H1 (cell line): ENCODE data around the gene MRPL32. TPM values are rescaled to one million over a fixed set of nuclear protein-coding genes. Genes with fewer than 3 reads are reported as not detected.

ENCODE experiments used
- CTCF ChIA-PET: fragments of 300-600 bp; sonication (Branson Sonifier 250); formaldehyde crosslinking; loops from one replicate; lab custom pipeline; 2021; ENCODE audit not compliant: partially characterized antibody; lab: Charles Lee
- POLR2A ChIA-PET: fragments of 300-600 bp; sonication (Branson Sonifier 250); formaldehyde crosslinking; loops from one replicate; lab custom pipeline; 2021; ENCODE audit warnings: inconsistent platforms; ENCODE audit not compliant: partially characterized antibody; lab: Charles Lee
- DNase-seq, 2 experiments: peaks; one replicate each; pipeline versions ENCODE4 v3.0.0 to v3.0.0-alpha.2; 2010 to 2022; ENCODE audit warnings: low spot score in 2 of 2, low read depth in 1 of 2, mixed read lengths in 1 of 2
- FAIRE-seq: peaks from 2 replicates; lab custom pipeline; 2011; peaks lifted over from hg19 to GRCh38; lab: Jason Lieb, UNC
- H2AFZ ChIP-seq: 2 replicates; pipeline ENCODE4 v1.8.1; 2012; ENCODE audit warnings: low read length, inconsistent platforms
- H2AK5ac ChIP-seq: 2 replicates; pipeline ENCODE4 v1.6.1; 2013; ENCODE audit warnings: low read depth, low read length
- H2BK120ac ChIP-seq: replicated peaks from 2 replicates; pipeline ENCODE3; 2013; ENCODE audit warnings: low read depth, low read length, inconsistent platforms
- H2BK12ac ChIP-seq: 2 replicates; pipeline ENCODE4 v1.6.1; 2013; ENCODE audit warnings: low read depth, low read length
- H2BK15ac ChIP-seq: 2 replicates; pipeline ENCODE4 v1.6.1; 2013; ENCODE audit warnings: low read length
- H2BK20ac ChIP-seq: 2 replicates; pipeline ENCODE4 v1.6.1; 2013; ENCODE audit warnings: low read length
- H2BK5ac ChIP-seq: 2 replicates; pipeline ENCODE4 v1.6.1; 2013; ENCODE audit warnings: low read depth, low read length
- H3K14ac ChIP-seq: 2 replicates; pipeline ENCODE4 v1.6.1; 2013; ENCODE audit warnings: inconsistent platforms; ENCODE audit not compliant: insufficient read length
- H3K18ac ChIP-seq: 2 replicates; pipeline ENCODE4 v1.6.1; 2013; ENCODE audit warnings: low read length; ENCODE audit errors: extremely low read depth
- H3K23ac ChIP-seq: 2 replicates; pipeline ENCODE4 v1.6.1; 2013; ENCODE audit warnings: inconsistent platforms; ENCODE audit not compliant: insufficient read length
- H3K23me2 ChIP-seq: 2 replicates; pipeline ENCODE4 v1.6.1; 2013; ENCODE audit warnings: low read depth, low read length
- H3K27ac ChIP-seq: 2 replicates; pipeline ENCODE4 v1.6.1; 2011; ENCODE audit warnings: low read depth, low read length, inconsistent platforms
- H3K27me3 ChIP-seq, 4 experiments: replicated peaks in 1 of 4; 1 replicate in 1 of 4; 2 replicates in 3 of 4; pipeline versions ENCODE4 v1.6.1 to v1.8.1; 2011 to 2013; ENCODE audit warnings: low read length in 3 of 4, mild to moderate bottlenecking in 3 of 4, inconsistent platforms in 2 of 4, mixed read lengths in 2 of 4, moderate library complexity in 1 of 4; ENCODE audit not compliant: control insufficient read depth in 3 of 4, insufficient read depth in 3 of 4; ENCODE audit errors: extremely low read depth in 1 of 4
- H3K36me3 ChIP-seq, 4 experiments: 2 replicates each; pipeline versions ENCODE4 v1.6.1 to v1.8.1; 2011 to 2013; ENCODE audit warnings: mild to moderate bottlenecking in 4 of 4, low read length in 3 of 4, moderate library complexity in 2 of 4, control low read depth in 1 of 4, inconsistent platforms in 1 of 4; ENCODE audit not compliant: insufficient read depth in 4 of 4, control insufficient read depth in 2 of 4
- H3K4ac ChIP-seq: replicated peaks from 2 replicates; pipeline ENCODE3; 2013; ENCODE audit warnings: low read length, low read depth, mixed read lengths, inconsistent platforms; ENCODE audit not compliant: insufficient read length
- H3K4me1 ChIP-seq, 4 experiments: replicated peaks in 1 of 4; 1 replicate in 1 of 4; 2 replicates in 3 of 4; pipeline versions ENCODE4 v1.6.1 to v1.8.1; 2011 to 2013; ENCODE audit warnings: low read length in 3 of 4, inconsistent platforms in 2 of 4, mixed read lengths in 1 of 4; ENCODE audit not compliant: insufficient read depth in 4 of 4, control insufficient read depth in 3 of 4
- H3K4me2 ChIP-seq, 2 experiments: 2 replicates each; pipeline versions ENCODE4 v1.6.1 to v1.8.1; 2011 to 2013; ENCODE audit warnings: low read depth in 2 of 2, low read length in 2 of 2, control low read depth in 1 of 2, inconsistent platforms in 1 of 2, mild to moderate bottlenecking in 1 of 2; ENCODE audit not compliant: insufficient read depth in 1 of 2
- H3K4me3 ChIP-seq, 4 experiments: fragments of 200-600, 300-600 bp in 1 of 4; sonication (generic), shearing (Covaris generic), sonication (Bioruptor Twin) in 1 of 4; 2 replicates each; pipeline versions ENCODE4 v1.5.1 to v1.8.1; 2011 to 2016; ENCODE audit warnings: low read length in 4 of 4, low read depth in 3 of 4, control low read depth in 2 of 4, inconsistent platforms in 2 of 4, mild to moderate bottlenecking in 2 of 4, mixed read lengths in 1 of 4, moderate library complexity in 1 of 4; ENCODE audit not compliant: insufficient read depth in 2 of 4; ENCODE audit errors: extremely low read depth in 1 of 4
- H3K56ac ChIP-seq: replicated peaks from 2 replicates; pipeline ENCODE3; 2013; ENCODE audit warnings: low read depth, mild to moderate bottlenecking, mixed read lengths, low read length, inconsistent platforms; ENCODE audit not compliant: insufficient read length
- H3K79me1 ChIP-seq: 2 replicates; pipeline ENCODE4 v1.6.1; 2013; ENCODE audit warnings: low read depth, low read length, control low read depth
- H3K79me2 ChIP-seq, 2 experiments: 2 replicates each; pipeline versions ENCODE4 v1.6.1 to v1.8.1; 2012 to 2013; ENCODE audit warnings: low read length in 2 of 2, mild to moderate bottlenecking in 2 of 2, inconsistent platforms in 1 of 2; ENCODE audit not compliant: insufficient read depth in 2 of 2, control insufficient read depth in 1 of 2
- H3K9ac ChIP-seq, 4 experiments: replicated peaks in 1 of 4; 1 replicate in 1 of 4; 2 replicates in 3 of 4; pipeline versions ENCODE4 v1.6.1 to v1.8.1; 2011 to 2013; ENCODE audit warnings: low read depth in 3 of 4, low read length in 3 of 4, control low read depth in 2 of 4, mild to moderate bottlenecking in 2 of 4, moderate library complexity in 2 of 4, inconsistent platforms in 1 of 4; ENCODE audit errors: extremely low read depth in 1 of 4
- H3K9me3 ChIP-seq, 2 experiments: 2 replicates each; pipeline versions ENCODE4 v1.6.1 to v1.8.1; 2012 to 2013; ENCODE audit warnings: mild to moderate bottlenecking in 2 of 2, moderate library complexity in 2 of 2, control low read depth in 1 of 2, inconsistent platforms in 1 of 2, low read depth in 1 of 2, low read length in 1 of 2, mixed read lengths in 1 of 2; ENCODE audit not compliant: insufficient read depth in 2 of 2
- H4K20me1 ChIP-seq, 2 experiments: replicated peaks in 1 of 2; 2 replicates each; pipeline versions ENCODE3 to v1.8.1; 2011 to 2013; ENCODE audit warnings: inconsistent platforms in 2 of 2, low read length in 2 of 2, mild to moderate bottlenecking in 1 of 2; ENCODE audit not compliant: insufficient read depth in 2 of 2, control insufficient read depth in 1 of 2
- H4K5ac ChIP-seq: 2 replicates; pipeline ENCODE4 v1.6.1; 2013; ENCODE audit warnings: low read length, low read depth, mixed read lengths, inconsistent platforms; ENCODE audit not compliant: insufficient read length
- H4K8ac ChIP-seq: 2 replicates; pipeline ENCODE4 v1.8.0; 2013; ENCODE audit warnings: mild to moderate bottlenecking, moderate library complexity, low read length, inconsistent platforms; ENCODE audit not compliant: insufficient read depth; ENCODE audit errors: extremely low read depth
- H4K91ac ChIP-seq: replicated peaks from 2 replicates; pipeline ENCODE3; 2013; ENCODE audit warnings: low read length, mixed read lengths, inconsistent platforms; ENCODE audit not compliant: insufficient read length
- BCL11A ChIP-seq, 2 experiments: IDR thresholded peaks; one replicate each; pipeline ENCODE4 v1.6.1; 2011; ENCODE audit warnings: low read depth in 2 of 2, low read length in 2 of 2, mild to moderate bottlenecking in 2 of 2
- CEBPB ChIP-seq: IDR thresholded peaks from 2 replicates; pipeline ENCODE4 v1.6.1; 2012; ENCODE audit warnings: low read depth, low read length
- JUN ChIP-seq: IDR thresholded peaks from 2 replicates; pipeline ENCODE4 v1.6.1; 2011; ENCODE audit warnings: low read depth, mild to moderate bottlenecking, improper control_type of control experiment, low read length
- KDM5A ChIP-seq: fragments of 200-600 bp; IDR thresholded peaks from 2 replicates; pipeline ENCODE4 v1.7.1; 2012; ENCODE audit warnings: mild to moderate bottlenecking, low read length, inconsistent platforms, mixed read lengths
- NRF1 ChIP-seq: IDR thresholded peaks from 2 replicates; pipeline ENCODE4 v1.6.1; 2011; ENCODE audit warnings: mild to moderate bottlenecking, low read depth, low read length, improper control_type of control experiment
- PHF8 ChIP-seq: fragments of 200-600 bp; sonication (generic); conservative IDR thresholded peaks from 2 replicates; pipeline ENCODE4 v1.7.1; 2012; ENCODE audit warnings: low read depth, mild to moderate bottlenecking, inconsistent platforms, low read length, moderate library complexity
- RAD21 ChIP-seq, 2 experiments: IDR thresholded peaks in 1 of 2; conservative IDR thresholded peaks in 1 of 2; 2 replicates each; pipeline ENCODE4 v1.6.1; 2011; ENCODE audit warnings: low read depth in 2 of 2, low read length in 2 of 2, improper control_type of control experiment in 1 of 2, inconsistent platforms in 1 of 2, mild to moderate bottlenecking in 1 of 2, moderate library complexity in 1 of 2
- SRF ChIP-seq: IDR thresholded peaks from 2 replicates; pipeline ENCODE4 v1.6.1; 2011; ENCODE audit warnings: mild to moderate bottlenecking, low read depth, low read length, moderate library complexity
- TAF1 ChIP-seq: IDR thresholded peaks from 2 replicates; pipeline ENCODE4 v1.6.1; 2011; ENCODE audit warnings: mild to moderate bottlenecking, low read depth, low read length
- WGBS, 2 experiments: shearing (Covaris generic) in 1 of 2; methylation state at CpG; one replicate each; pipeline versions ENCODE4 v1.1.6 to v1.1.7; 2013 to 2015; ENCODE audit warnings: low lambda C conversion rate in 2 of 2, mixed read lengths in 2 of 2, inconsistent platforms in 1 of 2, low coverage in 1 of 2, missing lambda C conversion rate in 1 of 2; ENCODE audit not compliant: insufficient replicate concordance in 2 of 2, insufficient coverage in 1 of 2, insufficient read length in 1 of 2; ENCODE audit errors: extremely low coverage in 1 of 2, missing lambda C conversion rate in 1 of 2; 5-methylcytosine and 5-hydroxymethylcytosine counted together
- polyA plus RNA-seq, 7 experiments: library from polyadenylated mRNA; depleted of rRNA in 3 of 7; stranded (reverse) in 5 of 7; unstranded in 2 of 7; fragments of >200 nt in 5 of 7; fragments of 200-250 nt in 2 of 7; gene quantifications; 1 replicate in 5 of 7; 2 replicates in 1 of 7; 4 replicates in 1 of 7; pipeline versions ENCODE4 v1.2.1 to v1.2.3, GENCODE V29; 2011 to 2013; ENCODE audit warnings: missing spikeins in 2 of 7, mixed read lengths in 2 of 7
- total RNA-seq: library from RNA; stranded (reverse); fragmentation: NEBNext Ultra II Directional; extraction: Animal tissue kit (Norgen Biotek cat#: 25700); gene quantifications from 2 replicates; pipeline ENCODE4 v1.2.1, GENCODE V29; 2021
- TF ChIP-seq, protein P1 (sequence below), 3 experiments: IDR thresholded peaks; 1 replicate in 2 of 3; 2 replicates in 1 of 3; pipeline versions ENCODE4 v1.5.1 to v1.6.1; 2011; ENCODE audit warnings: low read length in 3 of 3, mild to moderate bottlenecking in 3 of 3, inconsistent platforms in 2 of 3, low read depth in 1 of 3, moderate library complexity in 1 of 3; ENCODE audit not compliant: insufficient read depth in 1 of 3; ENCODE audit errors: control extremely low read depth in 1 of 3

MRPL32 gene
- total and polyA plus RNA-seq, 2 of the 8 experiments (the other 6 are each of a cell fraction or from before 2014, with no cell fraction given) = 50.9 to 97.2 TPM

- peaks cover 0 to 10% of the 10 kb centered on the region in 2 experiments; a peak in 2 of 4 replicates for H3K79me2 ChIP-seq
- no peak overlapping the region for H2BK12ac ChIP-seq
- no peaks in the 10 kb centered on the region for H3K27me3 ChIP-seq
- H3K79me1 ChIP-seq = peaks cover 4% of the 10 kb centered on the region; the same call in 1 of the 2 replicates
- 82% methylated on average over 2 of the region's 2 CpGs; no CpG with 5 or more reads in 1 of the 2 experiments for WGBS, 2 experiments
- H2BK5ac ChIP-seq = no peak overlapping the region
- H2AFZ ChIP-seq = no peak overlapping the region
- H3K23me2 ChIP-seq = peaks cover 2% of the 10 kb centered on the region; the same call in 1 of the 2 replicates
- no peak overlapping the region for H4K5ac ChIP-seq
- H3K14ac ChIP-seq = no peak overlapping the region
- FAIRE-seq = no peak
- H3K9me3 ChIP-seq = no peaks in the 10 kb centered on the region
- no peak overlapping the region for H3K18ac ChIP-seq
- no peak overlapping the region for H3K56ac ChIP-seq
- ChIA-PET POLR2A (interaction anchor here (9.1 kb wide), 1 partner anchor 13 kb away, joined by 112 read pairs; the partner anchor contains the start of genes MRPL32 and PSMA2), CTCF (interaction anchor here (1.2 kb wide), 1 partner anchor 297 kb away, joined by 3 read pairs; no protein-coding TSS in a partner anchor)
- no peak overlapping the region for H2AK5ac ChIP-seq
- H3K9ac ChIP-seq = no peak overlapping the region
- H3K4me3 ChIP-seq = no peak overlapping the region
- no peak overlapping the region for H4K91ac ChIP-seq
- DNase-seq = no peak
- H3K4me2 ChIP-seq = no peak overlapping the region
- peaks cover 2 to 11% (median 5%) of the 10 kb centered on the region in 4 experiments; a peak in 6 of 7 replicates for H3K4me1 ChIP-seq
- no peak overlapping the region for H2BK120ac ChIP-seq
- H2BK20ac ChIP-seq = no peak overlapping the region
- peaks cover 2 to 41% (median 15%) of the 10 kb centered on the region in 4 experiments; a peak in 5 of 8 replicates for H3K36me3 ChIP-seq
- no peak overlapping the region for H3K23ac ChIP-seq
- H2BK15ac ChIP-seq = no peak overlapping the region
- H4K8ac ChIP-seq = no peak overlapping the region
- peaks cover 0 to under 1% of the 10 kb centered on the region in 2 experiments for H4K20me1 ChIP-seq
- H3K4ac ChIP-seq = no peak overlapping the region
- H3K27ac ChIP-seq = no peak overlapping the region
- no peak for TF ChIP-seq TAF1
- TF ChIP-seq, protein P1, sequence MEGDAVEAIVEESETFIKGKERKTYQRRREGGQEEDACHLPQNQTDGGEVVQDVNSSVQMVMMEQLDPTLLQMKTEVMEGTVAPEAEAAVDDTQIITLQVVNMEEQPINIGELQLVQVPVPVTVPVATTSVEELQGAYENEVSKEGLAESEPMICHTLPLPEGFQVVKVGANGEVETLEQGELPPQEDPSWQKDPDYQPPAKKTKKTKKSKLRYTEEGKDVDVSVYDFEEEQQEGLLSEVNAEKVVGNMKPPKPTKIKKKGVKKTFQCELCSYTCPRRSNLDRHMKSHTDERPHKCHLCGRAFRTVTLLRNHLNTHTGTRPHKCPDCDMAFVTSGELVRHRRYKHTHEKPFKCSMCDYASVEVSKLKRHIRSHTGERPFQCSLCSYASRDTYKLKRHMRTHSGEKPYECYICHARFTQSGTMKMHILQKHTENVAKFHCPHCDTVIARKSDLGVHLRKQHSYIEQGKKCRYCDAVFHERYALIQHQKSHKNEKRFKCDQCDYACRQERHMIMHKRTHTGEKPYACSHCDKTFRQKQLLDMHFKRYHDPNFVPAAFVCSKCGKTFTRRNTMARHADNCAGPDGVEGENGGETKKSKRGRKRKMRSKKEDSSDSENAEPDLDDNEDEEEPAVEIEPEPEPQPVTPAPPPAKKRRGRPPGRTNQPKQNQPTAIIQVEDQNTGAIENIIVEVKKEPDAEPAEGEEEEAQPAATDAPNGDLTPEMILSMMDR (IDR thresholded peaks at IDR 0.05; ENCODE audit: control extremely low read depth in 1 of 3, insufficient read depth in 1 of 3, low read depth in 1 of 3, low read length in 3 of 3) = no peak
- no peak for TF ChIP-seq RAD21 (IDR thresholded peaks at IDR 0.05 in 1 of 2, conservative IDR thresholded peaks at IDR 0.05 in 1 of 2; ENCODE audit: low read depth in 2 of 2, low read length in 2 of 2)
- TF ChIP-seq BCL11A (IDR thresholded peaks at IDR 0.05; ENCODE audit: low read depth in 2 of 2, low read length in 2 of 2) = no peak
- no peak for TF ChIP-seq CEBPB
- TF ChIP-seq KDM5A = no peak
- TF ChIP-seq PHF8 = no peak
- TF ChIP-seq NRF1 = no peak
- TF ChIP-seq SRF = no peak
- no peak for TF ChIP-seq JUN
Observed at GRCh38 chr7:42913591-42913990, 18.6 kb upstream of the MRPL32 start.
